Epithelial cell of proximal tubule (primary cell): ENCODE measurements around the gene CSNK1G3. TPM values are rescaled to one million over a fixed set of nuclear protein-coding genes. Genes with fewer than 3 reads are reported as not detected.

ENCODE experiments used
- DNase-seq: peaks from one replicate; pipeline ENCODE4 v3.0.0-alpha.2; 2011; ENCODE audit warnings: low read depth
- H3K4me3 ChIP-seq: 2 replicates; pipeline ENCODE4 v1.5.1; 2011; ENCODE audit warnings: low read depth, mild to moderate bottlenecking, low read length
- total RNA-seq: library from RNA; depleted of rRNA; stranded (reverse); fragments of >200 nt; gene quantifications from 2 replicates; pipeline ENCODE4 v1.2.3, GENCODE V29; 2015
- TF ChIP-seq, protein P1 (sequence below): conservative IDR thresholded peaks from 2 replicates; pipeline ENCODE4 v1.5.1; 2012; ENCODE audit warnings: low read depth, mild to moderate bottlenecking, low read length

Gene CSNK1G3
- total RNA-seq, 1 donor from 2014 or later = 25.5 TPM

GRCh38 chr5:123578390-123578789, 66.4 kb downstream of the CSNK1G3 start:
- DNase-seq = no peak
- no peak overlapping the region for H3K4me3 ChIP-seq
- TF ChIP-seq, protein P1, sequence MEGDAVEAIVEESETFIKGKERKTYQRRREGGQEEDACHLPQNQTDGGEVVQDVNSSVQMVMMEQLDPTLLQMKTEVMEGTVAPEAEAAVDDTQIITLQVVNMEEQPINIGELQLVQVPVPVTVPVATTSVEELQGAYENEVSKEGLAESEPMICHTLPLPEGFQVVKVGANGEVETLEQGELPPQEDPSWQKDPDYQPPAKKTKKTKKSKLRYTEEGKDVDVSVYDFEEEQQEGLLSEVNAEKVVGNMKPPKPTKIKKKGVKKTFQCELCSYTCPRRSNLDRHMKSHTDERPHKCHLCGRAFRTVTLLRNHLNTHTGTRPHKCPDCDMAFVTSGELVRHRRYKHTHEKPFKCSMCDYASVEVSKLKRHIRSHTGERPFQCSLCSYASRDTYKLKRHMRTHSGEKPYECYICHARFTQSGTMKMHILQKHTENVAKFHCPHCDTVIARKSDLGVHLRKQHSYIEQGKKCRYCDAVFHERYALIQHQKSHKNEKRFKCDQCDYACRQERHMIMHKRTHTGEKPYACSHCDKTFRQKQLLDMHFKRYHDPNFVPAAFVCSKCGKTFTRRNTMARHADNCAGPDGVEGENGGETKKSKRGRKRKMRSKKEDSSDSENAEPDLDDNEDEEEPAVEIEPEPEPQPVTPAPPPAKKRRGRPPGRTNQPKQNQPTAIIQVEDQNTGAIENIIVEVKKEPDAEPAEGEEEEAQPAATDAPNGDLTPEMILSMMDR = no peak

- DNase-seq = no peak
- H3K4me3 ChIP-seq = no peak overlapping the region
- TF ChIP-seq, protein P1 = no peak
These were observed 67.4 kb downstream of the CSNK1G3 start for GRCh38 chr5:123579410-123579809.

DNA sequence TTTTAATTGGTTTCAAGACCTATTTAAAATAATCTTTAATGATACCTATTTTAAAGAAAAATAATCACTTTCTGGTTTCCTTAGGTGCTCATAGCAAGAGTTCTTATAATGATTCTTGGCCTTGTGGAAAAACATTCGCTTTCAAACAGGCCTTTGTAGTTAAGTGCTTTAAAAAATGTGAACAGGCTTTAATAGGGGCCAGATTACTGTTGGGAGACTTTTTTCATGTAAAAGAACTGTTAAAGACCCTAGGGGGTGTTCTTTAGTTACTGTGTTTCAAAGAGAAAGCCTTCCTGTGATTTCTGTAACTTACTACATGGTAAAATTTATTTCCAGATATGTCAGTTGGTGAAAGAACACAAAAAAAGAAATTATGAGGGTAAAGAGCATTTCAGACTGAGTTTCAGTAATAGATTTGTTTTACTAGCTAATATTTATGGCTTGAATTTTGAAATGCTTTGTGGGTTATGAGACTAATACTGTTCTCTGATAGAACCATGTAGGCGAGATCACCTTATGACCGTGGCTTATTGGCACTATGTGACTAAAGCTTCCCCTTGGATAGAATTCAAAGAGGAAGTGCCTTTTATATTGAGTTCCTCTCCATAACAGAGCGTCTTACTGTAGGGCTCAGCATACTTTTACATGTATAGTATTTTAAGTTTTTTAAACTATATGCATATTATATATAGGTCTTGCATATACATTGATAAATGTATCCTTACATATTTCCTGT, 70.7 kb downstream of the CSNK1G3 start:
- TF ChIP-seq, protein P1 = no peak
- no peak for DNase-seq
- no peak overlapping the region for H3K4me3 ChIP-seq

DNA sequence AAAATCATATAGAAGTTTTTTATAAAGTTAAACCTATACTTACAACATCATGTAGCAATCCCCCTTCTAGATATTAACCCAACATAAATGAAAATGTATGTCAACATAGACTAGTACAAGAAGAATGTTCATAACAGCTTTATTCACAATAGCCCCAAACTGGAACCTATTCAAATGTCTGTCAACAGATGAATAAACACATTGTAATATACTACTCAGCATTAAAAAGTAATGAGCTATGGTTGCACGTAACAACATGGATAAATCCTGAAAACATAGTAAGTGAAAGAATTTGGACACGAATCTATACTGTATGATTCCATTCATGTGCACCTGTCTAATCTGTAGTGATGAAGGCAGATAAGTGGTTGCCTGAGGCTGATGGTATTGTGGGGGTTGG, 73.9 kb downstream of the CSNK1G3 start:
- TF ChIP-seq, protein P1 = no peak
- H3K4me3 ChIP-seq = no peak overlapping the region
- no peak for DNase-seq

GRCh38 chr5:123594434-123594833, 82.5 kb downstream of the CSNK1G3 start:
- TF ChIP-seq, protein P1 = no peak
- no peak overlapping the region for H3K4me3 ChIP-seq
- DNase-seq = no peak

- TF ChIP-seq, protein P1 = no peak
- no peak for DNase-seq
- H3K4me3 ChIP-seq = no peak overlapping the region
These were observed 85.0 kb downstream of the CSNK1G3 start for GRCh38 chr5:123597018-123597417.
